ENCODE measurements around the gene CPA1. TPM values are rescaled to one million over a fixed set of nuclear protein-coding genes. Genes with fewer than 3 reads are reported as not detected.

Gene CPA1
- total RNA-seq, 2 donors from 2014 or later: 26,456 to 42,834 TPM

DNA sequence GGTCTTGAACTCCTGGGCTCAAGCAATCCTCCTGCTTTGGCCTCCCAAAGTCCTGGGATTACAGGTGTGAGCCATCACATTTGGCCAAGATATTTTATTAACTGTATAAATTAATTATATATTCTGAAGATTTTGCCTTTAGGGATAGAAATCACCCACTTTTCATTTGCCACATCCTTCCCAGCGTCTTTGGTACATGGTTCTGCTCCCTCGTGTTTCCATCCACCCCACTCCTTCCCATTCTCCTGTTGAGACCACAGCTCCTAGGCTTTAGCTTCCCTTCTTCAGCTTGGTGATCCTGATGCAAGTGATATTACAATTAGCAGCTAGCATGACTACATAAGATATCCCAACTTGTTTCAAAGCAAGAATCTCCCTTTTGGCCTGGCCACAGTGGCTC is 8.4 kb downstream of the CPA1 start:
- ATAC-seq (peak; percentile 1), DNase-seq (peak in 3 of 4 donors; percentile 52 to 59 (median 56))
- TF ChIP-seq, protein P1, sequence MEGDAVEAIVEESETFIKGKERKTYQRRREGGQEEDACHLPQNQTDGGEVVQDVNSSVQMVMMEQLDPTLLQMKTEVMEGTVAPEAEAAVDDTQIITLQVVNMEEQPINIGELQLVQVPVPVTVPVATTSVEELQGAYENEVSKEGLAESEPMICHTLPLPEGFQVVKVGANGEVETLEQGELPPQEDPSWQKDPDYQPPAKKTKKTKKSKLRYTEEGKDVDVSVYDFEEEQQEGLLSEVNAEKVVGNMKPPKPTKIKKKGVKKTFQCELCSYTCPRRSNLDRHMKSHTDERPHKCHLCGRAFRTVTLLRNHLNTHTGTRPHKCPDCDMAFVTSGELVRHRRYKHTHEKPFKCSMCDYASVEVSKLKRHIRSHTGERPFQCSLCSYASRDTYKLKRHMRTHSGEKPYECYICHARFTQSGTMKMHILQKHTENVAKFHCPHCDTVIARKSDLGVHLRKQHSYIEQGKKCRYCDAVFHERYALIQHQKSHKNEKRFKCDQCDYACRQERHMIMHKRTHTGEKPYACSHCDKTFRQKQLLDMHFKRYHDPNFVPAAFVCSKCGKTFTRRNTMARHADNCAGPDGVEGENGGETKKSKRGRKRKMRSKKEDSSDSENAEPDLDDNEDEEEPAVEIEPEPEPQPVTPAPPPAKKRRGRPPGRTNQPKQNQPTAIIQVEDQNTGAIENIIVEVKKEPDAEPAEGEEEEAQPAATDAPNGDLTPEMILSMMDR (IDR thresholded peaks at IDR 0.05): no peak
- TF ChIP-seq POLR2A (IDR thresholded peaks at IDR 0.05): peak in 2 of 3 donors; percentile 43 to 50
- Histone ChIP-seq H3K4me3 (no peak overlapping the region), H3K9me3 (no peaks in the 10 kb centered on the region), H3K4me1 (peaks cover 44% of the 10 kb centered on the region), H3K36me3 (replicated peaks in 1 of 2; ENCODE audit: insufficient read depth in 1 of 2, low read depth in 2 of 2) (no peaks in the 10 kb centered on the region), H3K27me3 (no peaks in the 10 kb centered on the region), H3K27ac (peak overlapping the region in 3 of 4 donors; percentile 49 to 99 (median 98))
- intact Hi-C loops (cut with DNase I): loop anchor here (10.0 kb wide), 1 partner anchor 114 kb away; no protein-coding TSS in a partner anchor
- 38 to 40% methylated on average over 2 of the region's 2 CpGs for WGBS, 2 donors

DNA sequence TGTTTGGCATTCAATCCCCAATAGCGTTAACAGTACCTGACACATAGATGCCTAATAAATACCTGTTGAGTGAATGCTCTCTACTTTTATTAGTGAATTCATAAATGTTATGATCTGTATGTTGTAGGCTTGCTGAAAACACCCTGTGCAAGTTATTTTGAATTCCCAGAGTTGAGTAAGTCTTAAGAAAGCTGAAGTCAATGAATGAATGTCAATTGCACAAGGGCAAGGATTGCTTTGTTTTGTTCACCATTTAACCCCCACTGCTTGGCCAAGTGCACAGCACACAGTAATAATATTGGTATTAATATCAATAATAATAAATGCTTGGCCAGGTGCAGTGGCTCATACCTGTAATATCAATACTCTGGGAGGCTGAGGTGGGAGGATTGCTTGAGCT is 10.2 kb downstream of the CPA1 start:
- ATAC-seq (no peak), DNase-seq (no peak)
- Histone ChIP-seq H3K4me1 (peaks cover 26% of the 10 kb centered on the region), H3K27ac (peak overlapping the region in 1 of 4 donors; percentile 7), H3K4me3 (no peak overlapping the region), H3K9me3 (no peaks in the 10 kb centered on the region), H3K36me3 (replicated peaks in 1 of 2; ENCODE audit: insufficient read depth in 1 of 2, low read depth in 2 of 2) (no peaks in the 10 kb centered on the region), H3K27me3 (no peaks in the 10 kb centered on the region)
- intact Hi-C loops (cut with DNase I): no loop called here
- TF ChIP-seq, protein P1 (IDR thresholded peaks at IDR 0.05): no peak
- 31 to 54% methylated on average over 1 of the region's 1 CpG for WGBS, 2 donors

DNA sequence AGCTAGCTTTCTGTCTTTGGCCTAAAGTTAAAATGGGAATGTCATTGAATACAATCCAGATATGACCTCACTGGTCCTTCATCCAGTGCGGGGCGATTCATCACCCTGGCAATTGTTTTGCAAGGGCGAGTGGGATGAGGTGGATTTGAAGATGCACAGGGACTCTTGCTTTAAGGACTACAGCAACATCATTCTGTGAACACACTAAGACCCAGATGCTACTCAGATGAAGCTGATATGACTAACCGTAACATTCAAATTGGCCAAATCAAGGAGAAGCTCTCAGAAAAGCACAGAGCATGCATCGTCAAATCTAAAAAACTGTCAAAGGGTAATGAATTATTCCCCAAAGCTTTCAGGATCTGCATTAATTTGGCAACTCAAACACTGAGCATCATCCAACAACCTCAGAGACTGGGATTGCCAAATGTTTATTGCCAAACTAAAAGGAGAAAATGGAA is 12.8 kb downstream of the CPA1 start:
- H3K9me3 ChIP-seq: no peaks in the 10 kb centered on the region
- intact Hi-C loops (cut with DNase I): no loop called here
- H3K4me3 ChIP-seq: no peak overlapping the region
- peak overlapping the region in 2 of 4 donors; percentile 30 to 57 for H3K27ac ChIP-seq
- no peak for DNase-seq
- peaks cover 12% of the 10 kb centered on the region for H3K4me1 ChIP-seq
- TF ChIP-seq, protein P1 (IDR thresholded peaks at IDR 0.05): no peak
- TF ChIP-seq POLR2A (IDR thresholded peaks at IDR 0.05): no peak
- WGBS, 2 donors: 70 to 71% methylated on average over 5 of the region's 5 CpGs
- H3K36me3 ChIP-seq (replicated peaks in 1 of 2; ENCODE audit: insufficient read depth in 1 of 2, low read depth in 2 of 2): no peaks in the 10 kb centered on the region
- no peaks in the 10 kb centered on the region for H3K27me3 ChIP-seq
- no peak for ATAC-seq

DNA sequence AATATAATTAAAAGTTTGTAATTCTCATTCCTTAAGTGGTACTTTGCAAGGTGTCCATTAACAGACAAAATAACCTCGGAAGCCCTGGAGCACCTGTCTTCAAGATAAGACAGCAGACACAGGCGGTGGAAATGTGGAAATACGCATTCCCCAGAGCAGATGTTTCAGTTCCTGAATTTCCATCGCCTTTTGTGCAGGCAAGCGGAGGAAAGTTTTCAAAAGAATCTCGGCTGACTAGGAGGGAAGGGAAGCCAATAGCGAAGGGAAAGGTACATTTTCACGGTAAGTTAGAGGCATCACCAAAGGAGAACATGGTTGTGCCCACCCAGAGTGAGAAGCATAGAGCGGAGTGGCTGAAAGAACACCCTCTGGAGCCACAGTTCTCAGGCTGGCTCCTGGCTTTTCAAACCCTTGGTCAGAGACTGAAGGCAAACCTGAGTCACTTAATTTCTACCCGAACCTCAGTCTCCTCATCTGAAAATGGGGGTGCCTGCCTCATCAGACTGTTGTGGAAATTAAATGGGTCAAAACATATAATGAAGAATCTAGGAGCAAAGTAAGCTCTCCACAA is 13.6 kb downstream of the CPA1 start:
- H3K36me3 ChIP-seq (replicated peaks in 1 of 2; ENCODE audit: insufficient read depth in 1 of 2, low read depth in 2 of 2): no peaks in the 10 kb centered on the region
- H3K27me3 ChIP-seq: no peaks in the 10 kb centered on the region
- TF ChIP-seq, protein P1 (IDR thresholded peaks at IDR 0.05): no peak
- TF ChIP-seq POLR2A (IDR thresholded peaks at IDR 0.05): no peak
- ATAC-seq (no peak), DNase-seq (no peak)
- peaks cover 12% of the 10 kb centered on the region for H3K4me1 ChIP-seq
- H3K4me3 ChIP-seq: no peak overlapping the region
- intact Hi-C loops (cut with DNase I): no loop called here
- WGBS, 2 donors: 74 to 76% methylated on average over 10 of the region's 10 CpGs
- no peak overlapping the region for H3K27ac ChIP-seq
- H3K9me3 ChIP-seq: no peaks in the 10 kb centered on the region
